HG03460 (cell line): ENCODE measurements around the gene ARAP3.

ENCODE experiments used
- ATAC-seq: cut with Tn5 transposase; IDR thresholded peaks from one replicate; pipeline ENCODE4 v1.9.1; 2021; ENCODE audit not compliant: unreplicated experiment

The ARAP3 gene

GRCh38 chr5:141704782-141705297 is 22.8 kb upstream of the ARAP3 start:
- ATAC-seq: no peak

DNA sequence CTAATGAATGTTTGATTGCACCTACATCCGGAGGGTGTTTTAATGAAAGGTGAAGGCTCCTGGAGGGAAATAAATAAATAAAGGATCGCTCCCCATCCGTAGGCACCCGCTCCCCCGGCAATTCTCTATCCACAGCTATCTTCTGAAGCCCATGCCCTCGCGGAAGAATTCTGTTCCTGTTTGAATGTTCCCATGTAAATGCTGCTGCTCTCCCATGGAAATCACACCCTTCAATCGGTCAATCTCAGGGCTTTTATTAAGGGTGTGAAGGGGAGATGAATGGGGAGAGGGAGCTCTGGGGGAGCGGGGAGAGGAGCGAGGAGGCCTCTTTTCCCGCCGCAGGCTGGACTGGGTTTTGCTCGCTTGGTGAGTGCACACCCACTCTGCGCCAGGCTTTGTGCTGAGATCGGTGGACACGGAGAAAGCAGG is 21.1 kb upstream of the ARAP3 start:
- ATAC-seq: no peak

GRCh38 chr5:141701360-141702119 is 19.5 kb upstream of the ARAP3 start:
- ATAC-seq: peak; percentile 78

GRCh38 chr5:141697586-141697985 is 15.6 kb upstream of the ARAP3 start:
- no peak for ATAC-seq

- no peak for ATAC-seq
Observed at GRCh38 chr5:141696431-141696830, 14.4 kb upstream of the ARAP3 start.

DNA sequence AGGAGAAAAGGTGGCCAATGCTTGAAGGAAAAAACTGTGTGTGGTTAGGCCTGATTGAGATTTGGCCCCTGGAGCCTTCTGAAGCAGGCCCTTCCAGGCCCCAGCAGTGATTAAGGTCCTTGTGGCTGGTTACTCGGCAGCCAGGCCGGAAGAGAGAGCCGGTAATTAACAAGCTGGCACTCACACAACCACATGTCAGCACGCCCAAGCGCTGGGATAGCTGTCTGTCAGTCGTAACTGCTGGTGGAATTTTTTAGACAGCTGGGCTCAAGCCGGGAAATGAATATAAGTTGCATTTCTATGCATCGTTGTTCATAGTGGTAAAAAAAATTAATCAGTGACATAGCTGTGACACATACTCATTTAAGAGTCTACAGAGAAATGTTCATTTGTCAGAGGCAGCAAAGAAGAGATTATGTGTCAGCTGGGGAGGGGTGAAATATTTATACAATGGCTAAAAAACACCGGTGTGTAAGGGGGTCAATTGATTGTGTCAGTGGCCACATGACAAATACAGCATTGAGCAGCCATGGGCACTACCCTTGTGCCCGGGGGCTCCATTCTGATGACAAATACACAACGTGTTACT is 13.7 kb upstream of the ARAP3 start:
- no peak for ATAC-seq

- no peak for ATAC-seq
Observed at GRCh38 chr5:141694479-141694878, 12.4 kb upstream of the ARAP3 start.

DNA sequence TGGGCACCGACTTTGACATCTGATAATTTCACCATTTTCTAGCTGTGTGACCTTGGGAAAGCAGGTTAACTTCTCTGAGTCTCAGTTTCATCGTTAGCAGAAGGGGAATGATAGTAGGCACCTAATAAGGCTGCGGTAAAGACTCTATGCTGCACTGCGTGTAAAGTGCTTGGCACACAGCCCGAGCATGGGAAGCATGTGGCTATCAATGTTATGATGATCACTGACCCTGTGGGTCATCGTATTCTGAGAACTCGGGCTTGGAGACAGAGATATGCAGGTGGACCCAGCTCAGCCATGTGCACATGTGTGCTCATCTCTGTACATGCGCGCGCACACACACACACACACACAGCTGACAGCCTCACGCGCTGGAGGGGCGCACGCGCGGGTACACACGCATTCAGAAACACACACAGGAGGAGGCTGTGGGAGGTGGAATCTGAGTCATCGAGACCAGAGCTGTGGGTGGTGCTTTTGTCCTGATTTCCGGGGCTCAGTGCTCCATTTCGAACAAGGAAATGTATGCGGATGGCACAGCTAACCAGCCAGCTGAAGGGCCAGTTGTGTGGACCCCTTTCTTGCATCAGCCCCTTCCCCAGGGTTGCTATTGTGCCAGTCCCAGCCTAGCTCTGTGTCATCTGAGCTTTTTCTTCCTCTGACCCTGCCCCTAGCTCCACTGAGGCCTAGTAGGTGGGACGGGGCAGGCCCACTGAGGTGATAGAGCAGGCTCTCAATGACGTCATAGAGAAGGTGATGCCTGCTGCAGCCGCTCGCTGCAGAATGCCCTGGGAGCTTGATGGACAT is 11.1 kb upstream of the ARAP3 start:
- no peak for ATAC-seq

DNA sequence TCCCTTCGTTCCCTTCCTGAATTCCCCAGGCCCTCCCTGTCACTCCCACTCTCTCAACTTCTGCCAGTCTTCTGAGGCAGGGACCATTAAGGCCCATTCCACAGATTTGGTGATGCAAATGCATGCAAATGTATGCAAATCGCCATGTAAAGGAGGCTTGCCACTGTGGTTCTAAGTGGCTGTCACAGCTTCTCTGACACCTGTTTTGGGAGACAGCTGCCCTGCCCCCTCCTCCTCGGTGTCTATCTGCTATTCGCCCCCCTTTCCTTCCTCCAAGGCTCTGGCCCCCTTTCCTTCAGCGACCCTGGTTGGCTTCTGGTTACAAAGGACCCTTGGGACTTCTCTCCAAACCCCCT is 10.5 kb upstream of the ARAP3 start:
- ATAC-seq: no peak

GRCh38 chr5:141691867-141692532 is 10.0 kb upstream of the ARAP3 start:
- ATAC-seq: no peak

- no peak for ATAC-seq
Observed at GRCh38 chr5:141691286-141691866, 9.3 kb upstream of the ARAP3 start.

DNA sequence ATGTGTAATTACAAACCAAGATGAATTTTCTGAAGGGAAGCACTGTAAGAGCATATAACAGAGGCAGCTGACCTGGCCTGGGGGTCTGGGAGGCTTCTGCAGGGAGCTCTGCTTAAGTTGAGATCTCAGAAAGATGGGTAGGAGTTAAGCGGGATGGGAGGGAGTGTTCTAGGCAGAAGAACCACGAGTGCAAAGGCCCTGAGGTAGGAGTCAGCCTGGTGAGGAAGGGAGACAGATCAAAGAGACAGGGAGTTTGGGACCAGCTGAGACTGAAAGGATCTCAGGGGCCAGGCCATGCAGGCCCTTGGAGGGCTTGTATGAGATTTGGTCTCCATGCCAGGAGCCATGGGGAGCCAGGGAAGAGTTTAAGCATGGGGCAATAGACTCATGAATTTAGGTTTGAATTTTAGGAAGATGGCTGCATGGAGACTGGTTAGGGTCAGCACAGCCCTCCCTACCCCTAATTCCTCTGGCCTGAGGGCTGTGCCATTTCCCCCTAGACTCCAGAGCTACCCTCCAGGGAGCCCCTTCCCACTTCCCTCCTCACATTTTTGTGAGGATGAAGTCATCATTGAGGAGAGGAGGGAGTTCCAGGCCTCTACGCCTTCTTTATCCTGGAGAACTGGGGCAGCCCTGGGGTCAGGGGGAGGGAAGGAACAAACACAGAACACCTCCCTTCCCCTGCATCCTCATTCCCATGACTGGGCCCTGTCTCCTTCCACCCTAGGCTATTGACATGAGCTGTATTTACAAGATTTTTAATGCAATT is 4.8 kb upstream of the ARAP3 start:
- ATAC-seq: no peak

GRCh38 chr5:141685591-141685990 is 3.6 kb upstream of the ARAP3 start:
- no peak for ATAC-seq

DNA sequence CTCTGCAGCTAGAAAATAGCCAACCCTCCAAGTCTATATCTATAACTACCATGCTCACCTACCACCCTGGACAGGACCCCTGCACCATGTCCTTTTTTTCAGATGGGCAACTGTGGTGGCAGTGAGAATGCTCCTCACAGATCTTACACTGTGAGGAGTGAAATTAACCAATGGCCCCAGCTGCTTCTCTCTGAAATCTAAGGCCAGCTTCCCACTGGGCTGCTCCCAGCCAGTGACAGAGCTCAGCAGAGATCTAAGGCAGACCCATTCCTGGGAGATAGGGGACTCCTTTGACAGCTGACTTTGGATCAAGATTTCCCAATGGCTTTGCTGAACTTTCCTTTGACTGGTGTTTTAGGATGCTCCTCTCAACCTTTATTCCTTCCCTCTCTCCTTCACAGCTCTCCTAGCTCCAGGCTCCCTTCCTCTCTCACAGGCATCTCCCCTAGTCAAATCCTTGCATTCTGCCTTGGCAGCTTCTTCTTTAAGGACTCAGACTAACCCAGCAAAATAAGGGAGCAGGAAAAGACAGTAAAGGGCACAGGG is 1.6 kb upstream of the ARAP3 start:
- no peak for ATAC-seq

DNA sequence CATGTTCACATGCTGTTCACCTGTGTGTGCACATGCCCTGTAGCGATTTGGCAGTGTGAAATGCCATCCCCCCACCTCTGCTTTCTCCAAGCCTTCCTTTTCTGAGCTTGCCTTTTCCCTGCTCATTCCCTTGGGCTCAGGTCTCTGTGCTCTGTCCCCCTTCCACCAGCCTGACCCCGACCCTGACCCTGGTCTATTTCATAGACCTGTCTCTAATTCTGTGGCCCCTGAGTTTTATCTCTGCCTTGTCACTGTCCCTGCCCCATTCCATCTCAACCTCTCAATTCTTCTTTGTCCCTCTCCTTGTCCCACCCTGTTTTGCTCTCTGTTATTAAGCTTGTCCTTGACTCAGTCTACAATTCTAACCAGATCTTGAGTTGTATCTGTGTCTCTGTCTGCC is 735 bp downstream of the ARAP3 start:
- no peak for ATAC-seq

DNA sequence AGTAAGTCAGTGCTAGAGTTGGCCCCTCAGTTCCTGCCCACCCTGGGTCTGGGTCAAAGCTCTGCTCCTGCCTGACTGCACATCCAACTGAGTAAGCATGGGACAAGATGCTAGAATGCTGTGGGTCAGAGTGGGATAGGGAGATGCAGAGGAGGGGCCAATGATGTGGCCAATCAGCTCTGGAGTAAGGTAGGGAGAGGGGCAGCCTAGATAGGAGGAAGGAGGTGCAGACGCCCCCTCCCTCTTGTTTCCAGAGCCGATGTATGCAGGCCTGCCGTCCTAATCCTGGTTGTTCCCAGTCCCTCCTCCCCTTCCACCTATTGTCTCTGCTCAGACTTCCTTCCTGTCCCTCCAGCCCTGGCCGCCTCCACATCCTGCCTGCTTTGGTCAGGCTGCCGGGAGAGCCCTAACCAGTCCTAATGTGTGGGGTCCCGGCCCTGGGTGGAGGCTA is 1.3 kb downstream of the ARAP3 start:
- no peak for ATAC-seq

DNA sequence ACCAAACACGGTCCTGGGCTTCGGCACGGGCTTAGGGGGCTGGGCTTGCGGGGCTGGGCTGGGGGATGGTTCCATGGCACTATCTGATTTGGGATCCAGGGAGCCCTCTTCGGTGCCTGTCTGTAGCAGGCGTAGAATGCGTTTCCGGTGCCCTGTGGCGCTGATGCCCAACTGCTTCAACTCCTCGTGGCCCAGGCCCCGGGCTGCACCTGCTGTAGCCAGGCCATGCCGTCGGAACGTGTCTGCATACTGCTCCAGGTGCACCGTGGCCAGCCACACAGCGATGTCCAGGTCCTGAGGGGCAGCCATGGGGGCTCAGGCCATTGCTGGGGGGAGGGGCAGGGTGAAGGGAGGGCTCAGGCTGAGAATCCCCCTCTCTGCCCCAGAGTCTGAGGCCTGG is 1.9 kb downstream of the ARAP3 start:
- no peak for ATAC-seq

DNA sequence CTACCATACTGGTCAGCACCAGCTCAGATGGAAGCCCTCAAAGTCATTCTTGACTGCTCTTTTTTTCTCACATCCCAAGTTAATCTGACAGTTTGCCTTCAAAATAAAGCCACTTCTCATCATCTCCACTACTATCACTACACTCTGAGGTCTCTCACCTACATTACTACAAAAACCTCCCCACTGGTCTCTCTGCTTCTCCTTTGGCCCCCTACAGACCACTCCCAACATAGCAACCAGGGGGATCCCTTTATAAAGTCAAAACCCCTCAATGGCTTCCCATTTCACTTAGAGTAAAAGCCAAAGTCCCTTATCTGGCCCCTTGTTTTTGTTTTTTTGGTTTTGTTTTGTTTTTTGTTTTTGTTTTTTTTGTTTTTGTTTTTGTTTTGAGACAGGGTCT is 4.6 kb downstream of the ARAP3 start:
- no peak for ATAC-seq

DNA sequence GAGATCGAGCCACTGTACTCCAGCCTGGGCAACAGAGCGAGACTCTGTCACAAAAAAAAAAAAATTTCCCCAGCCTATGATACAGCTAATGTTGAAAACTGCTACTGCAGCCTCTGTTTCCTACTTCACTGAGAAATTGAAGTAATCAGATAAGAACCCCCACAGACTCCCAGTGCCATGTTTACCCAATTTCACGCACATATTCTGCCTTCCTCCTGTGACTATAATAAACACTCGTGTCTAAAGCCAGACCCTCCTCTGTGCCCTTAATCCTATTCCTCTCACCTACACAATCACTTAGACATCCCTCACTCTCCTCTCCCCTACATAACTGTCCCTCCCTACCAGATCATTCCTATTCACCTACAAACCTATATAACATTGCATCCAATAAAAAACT is 6.4 kb downstream of the ARAP3 start:
- no peak for ATAC-seq

DNA sequence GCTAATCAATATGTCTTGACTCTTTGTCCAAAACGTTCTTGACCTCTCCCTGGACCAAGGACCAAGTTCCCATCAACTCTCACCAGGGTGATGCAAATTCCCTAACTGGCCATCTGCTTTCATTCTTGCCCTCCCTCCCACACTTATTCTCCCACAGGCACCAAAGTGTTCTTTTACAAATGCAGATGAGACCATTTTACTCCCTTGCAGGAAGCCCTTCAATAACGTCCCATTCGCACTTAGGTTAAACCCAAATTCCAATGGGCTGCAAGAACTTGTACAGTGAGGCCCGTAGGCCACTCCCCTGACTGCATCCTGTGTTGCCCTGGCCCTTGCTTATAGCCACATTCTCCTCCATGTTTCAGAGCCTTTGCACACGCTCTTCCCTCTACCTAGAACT is 7.3 kb downstream of the ARAP3 start:
- no peak for ATAC-seq
